HepG2 (cell line): ENCODE measurements around the gene RAPSN. TPM values are rescaled to one million over a fixed set of nuclear protein-coding genes. Genes with fewer than 3 reads are reported as not detected.

Source experiments
- ATAC-seq: fragments of 200-7000 bp; cut with Tn5 transposase; 3 replicates; pipeline ENCODE4 v1.9.1; 2020; ENCODE audit warnings: mild to moderate bottlenecking, moderate library complexity
- BruUV-seq: library from RNA; stranded (reverse); fragments of 400-500 nt; replicated peaks from 2 replicates; lab custom pipeline; 2021; lab: Mats Ljungman, UMichigan
- CTCF ChIA-PET: fragments of 300-600 bp; formaldehyde crosslinking; extraction: SDS; loops from one replicate; lab custom pipeline; 2021; ENCODE audit warnings: low total read pairs, inconsistent platforms, low intra/inter-chr PET ratio; lab: Yijun Ruan, JAX
- POLR2A ChIA-PET: fragments of 350-600 bp; sonication (Branson Sonifier 250); formaldehyde crosslinking; loops from one replicate; lab custom pipeline; 2020; ENCODE audit warnings: antibody characterized with exemption, inconsistent platforms; lab: Yijun Ruan, JAX
- DNase-seq: peaks from one replicate; pipeline ENCODE4 v3.0.0-alpha.2; 2015; ENCODE audit warnings: low spot score
- FAIRE-seq: peaks from 3 replicates; lab custom pipeline; 2011; peaks lifted over from hg19 to GRCh38; lab: Jason Lieb, UNC
- H2AFZ ChIP-seq: one replicate; pipeline ENCODE4 v1.6.1; 2011; ENCODE audit warnings: low read length, inconsistent platforms
- H3K27ac ChIP-seq: fragments of 300-600 bp; 3 replicates; pipeline ENCODE4 v1.8.0; 2011; ENCODE audit warnings: mixed run types, mild to moderate bottlenecking, mixed read lengths, low read length, inconsistent platforms; ENCODE audit not compliant: insufficient read depth; ENCODE audit errors: extremely low read length
- H3K27me3 ChIP-seq, 2 experiments: fragments of 200-600 bp in 1 of 2; 2 replicates in 1 of 2; 3 replicates in 1 of 2; pipeline versions ENCODE4 v1.6.0 to v1.8.0; 2011; ENCODE audit warnings: low read length in 2 of 2, mild to moderate bottlenecking in 2 of 2, moderate library complexity in 2 of 2, inconsistent platforms in 1 of 2; ENCODE audit not compliant: insufficient read depth in 2 of 2, control insufficient read depth in 1 of 2
- H3K36me3 ChIP-seq, 2 experiments: fragments of 200-600 bp in 1 of 2; replicated peaks in 1 of 2; 2 replicates in 1 of 2; 3 replicates in 1 of 2; pipeline versions ENCODE4 v1.5.1 to v1.8.0; 2011; ENCODE audit warnings: low read length in 2 of 2, inconsistent platforms in 1 of 2; ENCODE audit not compliant: insufficient read depth in 2 of 2, control insufficient read depth in 1 of 2
- H3K4me1 ChIP-seq: 2 replicates; pipeline ENCODE4 v1.5.1; 2012; ENCODE audit warnings: low read length, inconsistent platforms; ENCODE audit not compliant: insufficient read depth
- H3K4me2 ChIP-seq: 2 replicates; pipeline ENCODE4 v1.6.0; 2011; ENCODE audit warnings: low read depth, low read length, inconsistent platforms
- H3K4me3 ChIP-seq, 3 experiments: fragments of 200-600 bp in 1 of 3; sonication (generic), shearing (Covaris generic) in 1 of 3; replicated peaks in 1 of 3; 2 replicates each; pipeline ENCODE4 v1.5.1; 2011 to 2016; ENCODE audit warnings: low read length in 3 of 3, inconsistent platforms in 2 of 3, low read depth in 2 of 3, mild to moderate bottlenecking in 2 of 3, control low read depth in 1 of 3, mixed read lengths in 1 of 3; ENCODE audit not compliant: insufficient read depth in 1 of 3
- H3K79me2 ChIP-seq: one replicate; pipeline ENCODE4 v1.6.1; 2011; ENCODE audit warnings: low read length, inconsistent platforms; ENCODE audit not compliant: insufficient read depth
- H3K9ac ChIP-seq: 2 replicates; pipeline ENCODE4 v1.6.0; 2011; ENCODE audit warnings: mild to moderate bottlenecking, low read depth, low read length, inconsistent platforms; ENCODE audit not compliant: insufficient read depth
- H3K9me3 ChIP-seq: 2 replicates; pipeline ENCODE4 v1.5.1; 2012; ENCODE audit warnings: mild to moderate bottlenecking, low read length
- H4K20me1 ChIP-seq: 2 replicates; pipeline ENCODE4 v1.6.0; 2011; ENCODE audit warnings: inconsistent platforms, mild to moderate bottlenecking, low read length, moderate library complexity; ENCODE audit not compliant: insufficient read depth
- AGO2 ChIP-seq: fragments of 200-400 bp; formaldehyde crosslinking; optimal IDR thresholded peaks from 2 replicates; pipeline ENCODE3; 2017; ENCODE audit warnings: mild to moderate bottlenecking, low read depth, low read length, moderate library complexity
- IRF2 ChIP-seq: IDR thresholded peaks from 2 replicates; pipeline ENCODE4 v1.6.1; 2018; ENCODE audit warnings: missing genetic modification reagents, missing compliant biosample characterization
- MBNL3 ChIP-seq: fragments of 250-450 bp; sonication (Bioruptor Pico); conservative IDR thresholded peaks from 2 replicates; pipeline ENCODE4 v1.8.0; 2022; ENCODE audit warnings: mild to moderate bottlenecking, inconsistent platforms
- SOX13 ChIP-seq, 3 experiments: fragments of 450-650 bp in 1 of 3; sonication (generic) in 1 of 3; formaldehyde crosslinking in 1 of 3; IDR thresholded peaks in 2 of 3; conservative IDR thresholded peaks in 1 of 3; 2 replicates each; pipeline versions ENCODE4 v1.5.0 to v1.6.1; 2016 to 2020; ENCODE audit warnings: antibody characterized with exemption in 1 of 3, mild to moderate bottlenecking in 1 of 3, missing compliant biosample characterization in 1 of 3, missing genetic modification reagents in 1 of 3, moderate library complexity in 1 of 3
- TBL1XR1 ChIP-seq: fragments of 150-350 bp; IDR thresholded peaks from 2 replicates; pipeline ENCODE4 v1.6.1; 2014; ENCODE audit warnings: borderline replicate concordance, low read length; ENCODE audit not compliant: partially characterized antibody
- ZBTB33 ChIP-seq: sonication (generic); formaldehyde crosslinking; IDR thresholded peaks from 2 replicates; pipeline ENCODE4 v1.4.0; 2020; ENCODE audit warnings: missing genetic modification reagents
- ZMYM2 ChIP-seq: sonication (generic); formaldehyde crosslinking; IDR thresholded peaks from 2 replicates; pipeline ENCODE4 v1.8.0; 2022; ENCODE audit warnings: mild to moderate bottlenecking, missing genetic modification reagents
- ZNF12 ChIP-seq: sonication (generic); formaldehyde crosslinking; IDR thresholded peaks from 2 replicates; pipeline ENCODE4 v1.5.0; 2020; ENCODE audit warnings: missing genetic modification reagents
- ZNF333 ChIP-seq: sonication (generic); formaldehyde crosslinking; IDR thresholded peaks from 2 replicates; pipeline ENCODE4 v1.4.0; 2020; ENCODE audit warnings: mild to moderate bottlenecking, missing genetic modification reagents, borderline replicate concordance
- ZNF367 ChIP-seq: sonication (generic); formaldehyde crosslinking; IDR thresholded peaks from 2 replicates; pipeline ENCODE4 v1.4.0; 2020; ENCODE audit warnings: missing genetic modification reagents, borderline replicate concordance
- WGBS: methylation state at CpG from one replicate; pipeline ENCODE4 v1.1.6; 2017; ENCODE audit warnings: low lambda C conversion rate; 5-methylcytosine and 5-hydroxymethylcytosine counted together
- in situ Hi-C: cut with HindIII; loops from 2 replicates; pipeline ENCODE4 v1.10.0; 2017; ENCODE audit warnings: low pct_unique_long_range_greater_than_20kb; ENCODE audit not compliant: extremely low pct_ligation_motif_present
- intact Hi-C: fragments of 100-400 bp; cut with micrococcal nuclease; formaldehyde crosslinking; loops from one replicate; pipeline ENCODE4 v1.10.0; 2022; ENCODE audit not compliant: unreplicated experiment
- polyA plus RNA-seq, 8 experiments: library from polyadenylated mRNA; depleted of rRNA in 3 of 8; stranded (reverse) in 7 of 8; unstranded in 1 of 8; fragments of >200 nt; fragmentation: Illumina TruSeq in 4 of 8; extraction: Trizol in 4 of 8; gene quantifications; 2 replicates each; pipeline versions ENCODE4 v1.2.1 to v1.2.3, GENCODE V29; 2011 to 2016; ENCODE audit warnings: low read depth in 4 of 8, missing spikeins in 1 of 8, mixed read lengths in 1 of 8; ENCODE audit not compliant: insufficient read depth in 1 of 8
- total RNA-seq, 5 experiments: library from RNA; depleted of rRNA; stranded (reverse); fragments of >200 nt; fragmentation: Illumina TruSeq; extraction: Trizol; gene quantifications; 2 replicates each; pipeline ENCODE4 v1.2.3, GENCODE V29; 2016; ENCODE audit warnings: low read depth in 1 of 5
- TF ChIP-seq, protein P1 (sequence below): sonication (generic); formaldehyde crosslinking; IDR thresholded peaks from 2 replicates; pipeline ENCODE4 v1.4.0; 2020; ENCODE audit warnings: missing genetic modification reagents, borderline replicate concordance

Gene RAPSN
- total and polyA plus RNA-seq, 2 of the 13 experiments (the other 11 are each of a cell fraction or from before 2014, with no cell fraction given): 0.15 to 1.2 TPM

DNA sequence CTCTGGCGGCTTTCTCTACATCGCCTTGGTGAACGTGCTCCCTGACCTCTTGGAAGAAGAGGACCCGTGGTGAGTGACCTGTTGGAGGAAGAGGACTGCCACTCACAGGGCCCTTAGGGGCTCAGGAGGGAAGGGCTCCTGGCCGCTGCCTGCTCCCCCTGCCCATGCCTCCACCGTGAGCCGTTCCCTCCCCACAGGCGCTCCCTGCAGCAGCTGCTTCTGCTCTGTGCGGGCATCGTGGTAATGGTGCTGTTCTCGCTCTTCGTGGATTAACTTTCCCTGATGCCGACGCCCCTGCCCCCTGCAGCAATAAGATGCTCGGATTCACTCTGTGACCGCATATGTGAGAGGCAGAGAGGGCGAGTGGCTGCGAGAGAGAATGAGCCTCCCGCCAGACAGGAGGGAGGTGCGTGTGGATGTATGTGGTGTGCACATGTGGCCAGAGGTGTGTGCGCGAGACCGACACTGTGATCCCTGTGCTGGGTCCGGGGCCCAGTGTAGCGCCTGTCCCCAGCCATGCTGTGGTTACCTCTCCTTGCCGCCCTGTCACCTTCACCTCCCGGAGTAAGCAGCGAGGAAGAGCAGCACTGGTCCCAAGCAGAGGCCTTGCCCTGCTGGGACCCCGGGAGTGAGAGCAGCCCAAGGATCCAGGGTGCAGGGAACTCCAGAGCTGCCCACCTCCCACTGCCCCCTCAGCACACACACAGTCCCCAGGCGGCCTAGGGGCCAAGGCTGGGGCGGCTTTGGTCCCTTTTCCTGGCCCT, 33.7 kb downstream of the RAPSN start:
- Histone ChIP-seq H3K27me3 (no peaks in the 10 kb centered on the region), H3K27ac (no peak overlapping the region), H3K4me3 (no peak overlapping the region), H3K79me2 (no peaks in the 10 kb centered on the region), H2AFZ (no peak overlapping the region), H3K9me3 (no peaks in the 10 kb centered on the region), H4K20me1 (no peaks in the 10 kb centered on the region), H3K4me1 (peaks cover 1% of the 10 kb centered on the region), H3K4me2 (no peak overlapping the region), H3K9ac (no peak overlapping the region), H3K36me3 (peaks cover 24 to 27% of the 10 kb centered on the region in 2 experiments; a peak in 4 of 5 replicates)
- POLR2A ChIA-PET: interaction anchor here (1.0 to 1.2 kb wide), 3 partner anchors 8 to 27 kb away, joined by 3 to 10 read pairs (median 3); partner anchors contain the start of gene PSMC3
- no peak for DNase-seq
- in situ Hi-C loops: no loop called here
- WGBS: 95% methylated on average over 22 of the region's 31 CpGs
- BruUV-seq: no TSS peak
- TF ChIP-seq ZNF367 (no peak), ZNF333 (CRISPR knock-in tag) (no peak), AGO2 (peak; percentile 91), ZBTB33 (CRISPR knock-in tag) (peak; percentile 27; the same call in 1 of the 2 replicates), IRF2 (no peak), ZMYM2 (CRISPR knock-in tag) (no peak), TBL1XR1 (no peak), SOX13 (IDR thresholded peaks at IDR 0.05) (no peak), SOX13 (CRISPR knock-in tag; conservative IDR thresholded peaks at IDR 0.05 in 1 of 2, IDR thresholded peaks at IDR 0.05 in 1 of 2) (no peak), MBNL3 (no peak), ZNF12 (CRISPR knock-in tag) (no peak)
- TF ChIP-seq, protein P1, sequence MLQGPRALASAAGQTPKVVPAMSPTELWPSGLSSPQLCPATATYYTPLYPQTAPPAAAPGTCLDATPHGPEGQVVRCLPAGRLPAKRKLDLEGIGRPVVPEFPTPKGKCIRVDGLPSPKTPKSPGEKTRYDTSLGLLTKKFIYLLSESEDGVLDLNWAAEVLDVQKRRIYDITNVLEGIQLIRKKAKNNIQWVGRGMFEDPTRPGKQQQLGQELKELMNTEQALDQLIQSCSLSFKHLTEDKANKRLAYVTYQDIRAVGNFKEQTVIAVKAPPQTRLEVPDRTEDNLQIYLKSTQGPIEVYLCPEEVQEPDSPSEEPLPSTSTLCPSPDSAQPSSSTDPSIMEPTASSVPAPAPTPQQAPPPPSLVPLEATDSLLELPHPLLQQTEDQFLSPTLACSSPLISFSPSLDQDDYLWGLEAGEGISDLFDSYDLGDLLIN (CRISPR knock-in tag): no peak
- peak; percentile 11 for ATAC-seq
- CTCF ChIA-PET: no interaction called here
- FAIRE-seq: no peak
- intact Hi-C loops: no loop called here
